HL-60 (cell line): ENCODE measurements around the gene TMIE.

ENCODE experiments used
- GABPA ChIP-seq: IDR thresholded peaks from 2 replicates; pipeline ENCODE4 v1.6.1; 2012; ENCODE audit warnings: low read depth
- POLR2AphosphoS5 ChIP-seq: IDR thresholded peaks from 2 replicates; pipeline ENCODE4 v1.6.1; 2012; ENCODE audit warnings: low read depth
- SPI1 ChIP-seq: IDR thresholded peaks from 2 replicates; pipeline ENCODE4 v1.6.1; 2012; ENCODE audit warnings: low read depth, mild to moderate bottlenecking, borderline replicate concordance
- TF ChIP-seq, protein P1 (sequence below): IDR thresholded peaks from one replicate; pipeline ENCODE4 v1.5.1; 2011; ENCODE audit warnings: low read length, control low read depth, inconsistent platforms; ENCODE audit not compliant: insufficient read depth
- TF ChIP-seq, protein P2 (sequence below): IDR thresholded peaks from 2 replicates; pipeline ENCODE4 v1.6.1; 2012; ENCODE audit warnings: low read depth; ENCODE audit not compliant: insufficient replicate concordance

DNA sequence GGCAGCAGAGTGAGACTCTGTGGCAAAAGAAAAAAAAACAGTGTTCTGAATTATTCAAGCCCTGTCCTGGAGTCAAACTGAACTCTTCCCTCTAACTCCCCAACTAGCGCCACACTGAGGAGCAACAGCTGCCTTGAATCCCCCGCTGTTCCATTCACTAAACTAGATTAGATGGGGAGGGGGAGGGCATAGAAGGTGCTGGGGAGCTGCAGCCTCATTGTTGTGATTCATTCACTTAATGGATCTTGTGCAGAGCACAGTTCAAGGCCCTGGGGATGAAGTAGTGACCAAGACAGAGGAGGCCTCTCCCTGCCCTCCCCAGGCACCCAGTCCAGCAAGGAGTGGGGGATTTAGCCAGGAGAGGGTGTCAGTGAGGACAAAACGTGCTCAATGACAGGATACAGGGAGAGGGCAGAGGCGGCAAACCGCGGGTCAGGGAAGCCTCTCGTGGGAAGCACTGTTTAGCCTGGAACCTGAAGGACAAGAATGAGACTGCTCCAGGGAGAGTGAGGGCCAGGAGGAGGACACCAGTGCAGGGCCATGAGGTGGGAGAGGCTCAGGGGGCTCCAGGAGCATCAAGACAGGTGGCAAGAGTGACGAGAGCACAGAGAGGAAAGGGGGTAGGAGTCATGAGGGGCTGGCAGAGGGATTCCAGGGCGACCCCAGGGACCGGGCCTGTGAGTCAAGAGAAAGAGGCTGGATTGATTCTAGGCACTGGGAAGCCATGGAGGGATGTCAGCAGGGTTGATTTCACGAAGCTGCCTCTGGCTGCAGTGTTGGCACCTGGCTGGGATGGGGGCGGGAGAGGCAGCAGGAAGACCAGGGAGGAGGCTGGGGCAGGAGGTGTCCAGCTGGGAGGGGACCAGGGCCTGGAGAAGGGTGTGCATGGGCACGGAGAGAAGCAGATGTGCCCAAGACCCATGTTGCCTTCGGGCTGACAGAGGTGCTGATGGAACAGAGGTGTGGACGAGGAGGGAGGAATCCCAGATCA lies 39.1 kb upstream of the TMIE start:
- TF ChIP-seq, protein P1, sequence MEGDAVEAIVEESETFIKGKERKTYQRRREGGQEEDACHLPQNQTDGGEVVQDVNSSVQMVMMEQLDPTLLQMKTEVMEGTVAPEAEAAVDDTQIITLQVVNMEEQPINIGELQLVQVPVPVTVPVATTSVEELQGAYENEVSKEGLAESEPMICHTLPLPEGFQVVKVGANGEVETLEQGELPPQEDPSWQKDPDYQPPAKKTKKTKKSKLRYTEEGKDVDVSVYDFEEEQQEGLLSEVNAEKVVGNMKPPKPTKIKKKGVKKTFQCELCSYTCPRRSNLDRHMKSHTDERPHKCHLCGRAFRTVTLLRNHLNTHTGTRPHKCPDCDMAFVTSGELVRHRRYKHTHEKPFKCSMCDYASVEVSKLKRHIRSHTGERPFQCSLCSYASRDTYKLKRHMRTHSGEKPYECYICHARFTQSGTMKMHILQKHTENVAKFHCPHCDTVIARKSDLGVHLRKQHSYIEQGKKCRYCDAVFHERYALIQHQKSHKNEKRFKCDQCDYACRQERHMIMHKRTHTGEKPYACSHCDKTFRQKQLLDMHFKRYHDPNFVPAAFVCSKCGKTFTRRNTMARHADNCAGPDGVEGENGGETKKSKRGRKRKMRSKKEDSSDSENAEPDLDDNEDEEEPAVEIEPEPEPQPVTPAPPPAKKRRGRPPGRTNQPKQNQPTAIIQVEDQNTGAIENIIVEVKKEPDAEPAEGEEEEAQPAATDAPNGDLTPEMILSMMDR, result no peak
- TF ChIP-seq, protein P2, sequence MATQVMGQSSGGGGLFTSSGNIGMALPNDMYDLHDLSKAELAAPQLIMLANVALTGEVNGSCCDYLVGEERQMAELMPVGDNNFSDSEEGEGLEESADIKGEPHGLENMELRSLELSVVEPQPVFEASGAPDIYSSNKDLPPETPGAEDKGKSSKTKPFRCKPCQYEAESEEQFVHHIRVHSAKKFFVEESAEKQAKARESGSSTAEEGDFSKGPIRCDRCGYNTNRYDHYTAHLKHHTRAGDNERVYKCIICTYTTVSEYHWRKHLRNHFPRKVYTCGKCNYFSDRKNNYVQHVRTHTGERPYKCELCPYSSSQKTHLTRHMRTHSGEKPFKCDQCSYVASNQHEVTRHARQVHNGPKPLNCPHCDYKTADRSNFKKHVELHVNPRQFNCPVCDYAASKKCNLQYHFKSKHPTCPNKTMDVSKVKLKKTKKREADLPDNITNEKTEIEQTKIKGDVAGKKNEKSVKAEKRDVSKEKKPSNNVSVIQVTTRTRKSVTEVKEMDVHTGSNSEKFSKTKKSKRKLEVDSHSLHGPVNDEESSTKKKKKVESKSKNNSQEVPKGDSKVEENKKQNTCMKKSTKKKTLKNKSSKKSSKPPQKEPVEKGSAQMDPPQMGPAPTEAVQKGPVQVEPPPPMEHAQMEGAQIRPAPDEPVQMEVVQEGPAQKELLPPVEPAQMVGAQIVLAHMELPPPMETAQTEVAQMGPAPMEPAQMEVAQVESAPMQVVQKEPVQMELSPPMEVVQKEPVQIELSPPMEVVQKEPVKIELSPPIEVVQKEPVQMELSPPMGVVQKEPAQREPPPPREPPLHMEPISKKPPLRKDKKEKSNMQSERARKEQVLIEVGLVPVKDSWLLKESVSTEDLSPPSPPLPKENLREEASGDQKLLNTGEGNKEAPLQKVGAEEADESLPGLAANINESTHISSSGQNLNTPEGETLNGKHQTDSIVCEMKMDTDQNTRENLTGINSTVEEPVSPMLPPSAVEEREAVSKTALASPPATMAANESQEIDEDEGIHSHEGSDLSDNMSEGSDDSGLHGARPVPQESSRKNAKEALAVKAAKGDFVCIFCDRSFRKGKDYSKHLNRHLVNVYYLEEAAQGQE, result no peak
- TF ChIP-seq POLR2AphosphoS5 (no peak), SPI1 (no peak), GABPA (no peak)
